GM18867 (cell line): ENCODE measurements around the gene SFMBT2.
A peak's percentile ranks its signal among the peaks of the same experiment; 100 is the strongest.
"Not testable (repeated sequence)": the region's sequence is repeated elsewhere in the genome, so short reads cannot be mapped to it uniquely, and the experiment has no call there.

Experiments
- ATAC-seq: cut with Tn5 transposase; IDR thresholded peaks from one replicate; pipeline ENCODE4 v1.9.1; 2021; ENCODE audit warnings: mild to moderate bottlenecking, moderate library complexity; ENCODE audit not compliant: unreplicated experiment

The SFMBT2 gene

GRCh38 chr10:7239312-7239985 is 171.4 kb downstream of the SFMBT2 start:
- peak; percentile 83 for ATAC-seq

GRCh38 chr10:7235376-7235775 is 175.5 kb downstream of the SFMBT2 start:
- ATAC-seq = no peak

- ATAC-seq = no peak
Measured at GRCh38 chr10:7234109-7234508, 176.7 kb downstream of the SFMBT2 start.

- no peak for ATAC-seq
Measured at GRCh38 chr10:7233259-7233991, 177.4 kb downstream of the SFMBT2 start.

- ATAC-seq = no peak
Measured at GRCh38 chr10:7231509-7232414, 179.1 kb downstream of the SFMBT2 start.

GRCh38 chr10:7230951-7231350 is 179.9 kb downstream of the SFMBT2 start:
- no peak for ATAC-seq

- ATAC-seq = no peak
Measured at GRCh38 chr10:7230036-7230435, 180.8 kb downstream of the SFMBT2 start.

- ATAC-seq = no peak
Measured at GRCh38 chr10:7225133-7225532, 185.7 kb downstream of the SFMBT2 start.

GRCh38 chr10:7218968-7219367 is 191.9 kb downstream of the SFMBT2 start:
- no peak for ATAC-seq

GRCh38 chr10:7212696-7213095 is 198.1 kb downstream of the SFMBT2 start:
- not testable (repeated sequence) for ATAC-seq

GRCh38 chr10:7211857-7212577 is 198.8 kb downstream of the SFMBT2 start:
- no peak for ATAC-seq

GRCh38 chr10:7210516-7210915 is 200.3 kb downstream of the SFMBT2 start:
- ATAC-seq = no peak

- no peak for ATAC-seq
Measured at GRCh38 chr10:7209458-7209857, 201.4 kb downstream of the SFMBT2 start.

- no peak for ATAC-seq
Measured at GRCh38 chr10:7206412-7207100, 204.3 kb downstream of the SFMBT2 start.

GRCh38 chr10:7205656-7206055 is 205.2 kb downstream of the SFMBT2 start:
- ATAC-seq = no peak

- no peak for ATAC-seq
Measured at GRCh38 chr10:7202793-7203355, 208.0 kb downstream of the SFMBT2 start.

GRCh38 chr10:7199152-7199760 is 211.6 kb downstream of the SFMBT2 start:
- ATAC-seq = no peak

- no peak for ATAC-seq
Measured at GRCh38 chr10:7196284-7196683, 214.6 kb downstream of the SFMBT2 start.

GRCh38 chr10:7195118-7195517 is 215.7 kb downstream of the SFMBT2 start:
- no peak for ATAC-seq
